AG04450 (cell line): ENCODE results near the gene FAM114A1. TPM values are rescaled to one million over a fixed set of nuclear protein-coding genes. Genes with fewer than 3 reads are reported as not detected.

Experiments
- CTCF ChIA-PET: fragments of 300-600, 350-600 bp; formaldehyde crosslinking; extraction: SDS; loops from one replicate; lab custom pipeline; 2022; ENCODE audit warnings: antibody characterized with exemption, inconsistent platforms; lab: Charles Lee
- POLR2A ChIA-PET: fragments of 350-600 bp; formaldehyde crosslinking; extraction: SDS; loops from one replicate; lab custom pipeline; 2021; ENCODE audit warnings: antibody characterized with exemption, inconsistent platforms; lab: Yijun Ruan, JAX
- DNase-seq: peaks from one replicate; pipeline ENCODE4 v3.0.0-alpha.2; 2011; ENCODE audit warnings: low read depth, low spot score
- H3K27ac ChIP-seq: one replicate; pipeline ENCODE4 v1.5.1; 2012; ENCODE audit warnings: low read depth, low read length, control low read depth
- H3K27me3 ChIP-seq: one replicate; pipeline ENCODE4 v1.6.0; 2012; ENCODE audit warnings: low read length; ENCODE audit not compliant: control insufficient read depth, insufficient read depth
- H3K4me3 ChIP-seq: 2 replicates; pipeline ENCODE4 v1.5.1; 2011; ENCODE audit warnings: mild to moderate bottlenecking, low read depth, low read length, control low read depth
- H3K9me3 ChIP-seq: 2 replicates; pipeline ENCODE4 v1.5.1; 2012; ENCODE audit warnings: low read length; ENCODE audit not compliant: control insufficient read depth, insufficient read depth
- CTCF ChIP-seq: IDR thresholded peaks from 2 replicates; pipeline ENCODE4 v1.5.1; 2011; ENCODE audit warnings: low read depth, low read length, control low read depth, inconsistent platforms
- polyA plus RNA-seq: library from polyadenylated mRNA; depleted of rRNA; stranded (reverse); fragments of >200 nt; gene quantifications from 2 replicates; pipeline ENCODE4 v1.2.3, GENCODE V29; 2011

FAM114A1 gene
- polyA plus RNA-seq, 1 experiment = 303 TPM

GRCh38 chr4:38923746-38924145 is 56.1 kb downstream of the FAM114A1 start:
- ChIA-PET POLR2A (no interaction called here), CTCF (interaction anchor here (0.7 kb wide), 2 partner anchors 143 to 211 kb away, joined by 3 to 4 read pairs; no protein-coding TSS in a partner anchor)
- Histone ChIP-seq H3K27ac (no peak overlapping the region), H3K4me3 (no peak overlapping the region), H3K9me3 (no peaks in the 10 kb centered on the region), H3K27me3 (no peaks in the 10 kb centered on the region)
- no peak for TF ChIP-seq CTCF
- DNase-seq = no peak

GRCh38 chr4:38924353-38924752 is 56.7 kb downstream of the FAM114A1 start:
- POLR2A ChIA-PET = no interaction called here
- Histone ChIP-seq H3K4me3 (no peak overlapping the region), H3K27me3 (no peaks in the 10 kb centered on the region), H3K9me3 (no peaks in the 10 kb centered on the region), H3K27ac (no peak overlapping the region)
- no peak for DNase-seq
- TF ChIP-seq CTCF = no peak
- CTCF ChIA-PET = interaction anchor here (0.7 kb wide), 2 partner anchors 142 to 210 kb away, joined by 3 to 4 read pairs; no protein-coding TSS in a partner anchor

- no peak overlapping the region for H3K4me3 ChIP-seq
- no peak for DNase-seq
- ChIA-PET POLR2A (no interaction called here), CTCF (interaction anchor here (0.5 to 1.4 kb wide), 4 partner anchors 153 to 209 kb away, joined by 3 to 5 read pairs (median 5); no protein-coding TSS in a partner anchor)
- TF ChIP-seq CTCF = no peak
- no peaks in the 10 kb centered on the region for H3K9me3 ChIP-seq
- peak overlapping the region; percentile 13 for H3K27ac ChIP-seq
- no peaks in the 10 kb centered on the region for H3K27me3 ChIP-seq
Observed at GRCh38 chr4:38925492-38926413, 58.1 kb downstream of the FAM114A1 start.

GRCh38 chr4:38926896-38927295 is 59.3 kb downstream of the FAM114A1 start:
- H3K27ac ChIP-seq = no peak overlapping the region
- POLR2A ChIA-PET = no interaction called here
- H3K27me3 ChIP-seq = no peaks in the 10 kb centered on the region
- H3K9me3 ChIP-seq = no peaks in the 10 kb centered on the region
- DNase-seq = no peak
- no peak overlapping the region for H3K4me3 ChIP-seq
- CTCF ChIA-PET = interaction anchor here (0.9 to 1.3 kb wide), 2 partner anchors 177 to 208 kb away, joined by 3 to 5 read pairs; no protein-coding TSS in a partner anchor
- no peak for TF ChIP-seq CTCF

GRCh38 chr4:38928568-38928967 is 61.0 kb downstream of the FAM114A1 start:
- no peaks in the 10 kb centered on the region for H3K27me3 ChIP-seq
- H3K4me3 ChIP-seq = no peak overlapping the region
- no peak overlapping the region for H3K27ac ChIP-seq
- no peak for TF ChIP-seq CTCF
- no peaks in the 10 kb centered on the region for H3K9me3 ChIP-seq
- CTCF ChIA-PET = no interaction called here
- no peak for DNase-seq
- POLR2A ChIA-PET = no interaction called here
